ENCODE results near the gene KPTN.

- no peak for TF ChIP-seq CTCF (conservative IDR thresholded peaks at IDR 0.05)
- no peak for TF ChIP-seq EZH2 (IDR thresholded peaks at IDR 0.05; ENCODE audit: low read depth)
Measured at GRCh38 chr19:47445527-47445926, 38.5 kb downstream of the KPTN start.

All from PC-9 (cell line).